ENCODE measurements around the gene TSPAN4.

TSPAN4 gene

DNA sequence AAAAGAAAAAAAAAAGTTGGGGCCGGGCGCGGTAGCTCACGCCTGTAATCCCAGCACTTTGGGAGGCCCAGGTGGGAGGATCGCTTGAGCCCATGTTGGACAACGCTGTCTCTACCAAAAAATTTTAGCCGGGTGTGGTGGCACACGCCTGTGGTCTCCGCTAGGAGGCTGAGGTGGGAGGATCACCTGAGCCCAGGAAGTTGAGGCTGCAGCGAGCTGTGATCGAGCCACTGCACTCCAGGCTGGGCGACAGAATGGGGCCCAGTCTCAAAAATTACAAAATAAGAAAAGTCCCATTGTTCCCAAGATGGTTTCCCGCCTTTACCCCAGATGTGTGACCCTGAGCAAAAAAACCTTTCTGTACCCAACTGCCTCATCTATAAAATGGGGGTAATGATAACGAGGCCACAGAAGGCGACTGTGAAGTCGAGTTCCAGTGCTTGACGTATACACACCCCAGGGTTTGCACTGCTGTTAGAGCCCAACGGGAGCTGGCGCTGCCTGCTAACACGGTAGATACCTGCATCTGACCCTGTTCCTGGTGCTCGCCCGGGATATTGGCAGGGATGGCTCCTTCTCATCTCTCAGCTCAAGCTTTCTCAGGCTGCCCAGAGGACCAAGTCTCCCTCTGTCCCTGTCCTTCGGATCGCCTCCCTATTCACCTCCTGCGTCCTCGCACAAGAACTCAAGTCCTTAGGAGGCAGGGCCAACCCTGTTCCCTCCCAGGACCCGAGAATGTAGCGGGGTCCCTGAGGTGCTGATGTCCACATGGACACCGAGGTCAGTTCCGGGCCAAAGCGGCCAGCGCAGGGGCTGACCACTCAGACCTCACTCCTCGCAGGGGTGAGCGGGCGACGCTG, 34.0 kb upstream of the TSPAN4 start:
- no peak for DNase-seq

DNA sequence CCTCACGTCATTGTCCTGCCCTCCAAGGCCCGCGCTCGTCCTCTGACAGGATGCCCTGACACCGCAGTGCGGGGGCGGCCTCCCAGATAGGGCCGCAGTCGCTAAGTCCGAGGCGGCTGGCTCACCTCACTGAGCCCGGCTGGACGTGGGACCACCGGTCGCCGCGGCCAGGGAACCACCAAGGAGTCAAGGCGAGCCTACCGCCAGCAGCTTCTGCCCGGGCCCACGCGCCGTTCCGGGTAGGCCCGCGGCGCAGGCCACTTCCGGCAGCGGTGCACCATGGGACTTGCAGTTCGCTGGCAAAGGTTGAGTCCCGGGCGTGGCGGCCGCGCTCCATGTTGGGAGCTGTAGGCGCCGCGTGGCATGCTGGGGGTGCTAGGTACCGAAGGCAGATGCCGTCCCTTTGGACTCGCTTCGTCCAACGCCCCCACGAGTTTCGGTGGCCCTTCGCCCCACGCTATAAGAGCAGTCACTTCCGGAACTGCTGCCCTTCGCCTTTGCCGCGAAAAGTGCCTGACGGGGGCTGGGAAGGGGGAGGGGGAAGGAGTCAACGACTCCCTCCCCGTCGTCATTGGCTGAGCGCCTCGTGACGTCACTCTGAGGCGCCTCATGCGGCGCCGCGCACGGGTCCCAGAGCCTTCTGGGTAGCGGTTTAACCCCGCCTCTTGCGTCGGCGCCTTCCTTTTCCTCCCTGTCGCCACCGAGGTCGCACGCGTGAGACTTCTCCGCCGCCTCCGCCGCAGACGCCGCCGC, 33.2 kb upstream of the TSPAN4 start, which contains the start of gene RPLP2:
RPLP2 (plus strand) TSS at position 681 of the 753 bp plus-strand sequence. CDS start 268 bp downstream, outside the sequence.
- peak; percentile 96 for DNase-seq

DNA sequence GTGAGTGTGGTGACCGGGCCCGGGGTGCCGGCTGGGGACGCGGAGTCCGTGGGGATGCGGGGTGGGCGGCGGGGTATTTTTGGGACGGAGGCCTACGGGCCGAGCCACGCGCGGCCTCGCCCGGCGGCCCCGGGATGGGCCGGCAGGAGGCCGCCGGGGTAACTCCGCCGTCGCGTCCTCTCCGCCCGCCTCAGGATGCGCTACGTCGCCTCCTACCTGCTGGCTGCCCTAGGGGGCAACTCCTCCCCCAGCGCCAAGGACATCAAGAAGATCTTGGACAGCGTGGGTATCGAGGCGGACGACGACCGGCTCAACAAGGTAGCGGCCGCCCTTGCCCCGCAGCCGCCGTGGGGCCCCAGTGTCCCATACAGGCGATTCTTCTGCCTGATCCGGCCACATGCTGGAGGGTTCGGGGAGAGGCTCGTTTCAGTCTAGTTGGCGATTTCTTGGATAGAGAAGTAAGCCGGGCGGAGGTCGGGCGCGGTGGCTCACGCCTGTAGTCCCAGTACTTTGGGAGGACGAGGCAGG, 32.5 kb upstream of the TSPAN4 start:
- no peak for DNase-seq

DNA sequence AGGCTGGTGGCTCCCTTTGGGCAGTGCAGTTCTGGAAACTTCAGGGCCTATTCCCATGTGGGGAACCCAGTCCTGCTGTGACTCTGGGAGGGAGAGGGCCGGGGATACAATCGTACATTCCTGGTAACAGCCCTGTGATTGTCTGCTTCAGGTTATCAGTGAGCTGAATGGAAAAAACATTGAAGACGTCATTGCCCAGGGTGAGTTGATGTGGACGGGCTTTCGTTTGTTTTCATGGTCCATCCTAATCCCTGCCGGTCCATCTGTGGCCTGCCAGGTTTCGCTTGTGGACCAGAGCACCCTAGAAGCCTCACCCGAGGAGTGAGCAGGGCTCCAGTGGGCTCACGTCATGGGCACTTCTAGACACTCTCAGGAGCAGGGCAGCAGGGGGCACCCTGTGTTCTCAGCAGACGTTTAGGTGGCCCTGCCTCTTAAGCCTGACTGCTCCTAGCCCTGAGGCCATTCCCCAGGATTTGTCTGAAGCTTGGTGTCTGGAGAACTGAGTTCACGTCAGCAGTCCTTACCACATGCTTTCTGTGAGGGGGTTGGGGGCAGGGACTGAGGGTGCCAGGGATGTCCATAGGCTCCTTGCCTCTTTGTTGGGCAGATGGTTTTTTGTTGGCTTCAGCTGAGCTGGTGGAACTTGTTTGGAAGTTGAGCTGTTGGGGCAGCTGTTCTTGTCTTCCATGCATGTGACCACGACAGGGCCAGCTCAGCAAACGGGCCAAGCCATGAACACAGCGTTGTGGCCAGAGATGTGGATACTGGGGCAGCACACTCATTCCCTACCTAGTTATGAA, 31.0 kb upstream of the TSPAN4 start:
- no peak for DNase-seq

DNA sequence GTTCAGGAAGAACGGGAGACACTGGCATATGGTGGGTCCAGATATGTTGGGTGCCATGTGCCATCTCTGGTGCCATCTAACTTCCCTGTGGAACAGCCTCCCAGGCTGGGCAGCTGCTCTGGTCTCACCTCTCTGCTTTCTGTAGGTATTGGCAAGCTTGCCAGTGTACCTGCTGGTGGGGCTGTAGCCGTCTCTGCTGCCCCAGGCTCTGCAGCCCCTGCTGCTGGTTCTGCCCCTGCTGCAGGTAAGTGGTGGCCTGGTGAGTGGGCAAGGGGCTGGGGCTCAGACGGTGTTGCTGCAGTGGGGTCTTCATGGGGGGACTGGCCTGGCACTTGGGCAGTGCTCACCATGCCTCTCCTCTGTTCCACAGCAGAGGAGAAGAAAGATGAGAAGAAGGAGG, 30.3 kb upstream of the TSPAN4 start:
- DNase-seq = no peak

DNA sequence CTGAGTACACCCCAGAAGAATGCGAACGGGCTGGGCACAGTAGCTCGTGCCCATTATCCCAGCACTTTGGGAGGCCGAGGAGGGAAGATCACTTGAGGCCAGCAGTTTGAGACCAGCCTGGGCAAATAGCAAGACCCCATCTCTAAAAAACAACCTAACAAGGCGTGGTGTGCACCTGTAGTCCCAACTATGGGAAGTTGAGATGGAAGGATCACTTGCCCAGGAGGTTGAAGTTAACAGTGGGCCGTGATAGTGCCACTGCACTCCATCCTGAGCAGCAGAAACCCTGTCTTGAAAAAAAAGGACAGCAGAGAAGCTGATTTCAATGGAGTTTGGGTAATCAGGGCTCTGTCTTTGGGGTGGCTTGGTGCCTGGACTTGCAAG, 29.6 kb upstream of the TSPAN4 start:
- no peak for DNase-seq

DNA sequence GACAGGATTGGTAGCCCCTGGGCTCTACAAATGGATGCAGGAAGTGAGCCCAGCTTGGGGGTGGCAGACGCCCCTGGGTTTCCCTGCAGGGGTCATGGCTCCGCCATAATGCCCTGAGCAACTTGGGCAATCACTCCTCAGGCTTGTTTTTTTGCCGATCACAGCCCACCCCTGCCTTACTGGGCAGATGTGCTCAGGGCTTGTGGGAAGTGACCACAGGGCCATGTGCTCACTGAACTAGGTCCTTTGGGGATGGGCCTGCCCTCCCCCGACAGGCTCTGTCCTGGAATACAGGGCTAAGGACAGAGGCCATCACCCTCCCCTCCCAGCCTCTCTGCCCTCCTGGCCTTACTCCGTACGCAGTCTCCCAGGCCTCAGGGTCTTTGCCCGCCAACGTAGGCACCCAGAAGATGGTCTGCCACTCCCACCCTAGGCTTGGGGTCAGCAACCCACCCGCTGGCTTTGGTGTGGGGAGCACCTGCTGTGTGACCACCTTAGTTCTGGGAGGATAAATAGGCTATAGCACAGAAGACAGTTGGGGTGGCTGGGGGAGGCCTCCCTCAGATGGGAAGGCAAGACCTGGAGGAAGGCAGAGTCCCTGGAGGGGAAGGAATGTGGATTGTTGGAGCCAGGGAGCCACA, 29.1 kb upstream of the TSPAN4 start:
- DNase-seq = no peak

DNA sequence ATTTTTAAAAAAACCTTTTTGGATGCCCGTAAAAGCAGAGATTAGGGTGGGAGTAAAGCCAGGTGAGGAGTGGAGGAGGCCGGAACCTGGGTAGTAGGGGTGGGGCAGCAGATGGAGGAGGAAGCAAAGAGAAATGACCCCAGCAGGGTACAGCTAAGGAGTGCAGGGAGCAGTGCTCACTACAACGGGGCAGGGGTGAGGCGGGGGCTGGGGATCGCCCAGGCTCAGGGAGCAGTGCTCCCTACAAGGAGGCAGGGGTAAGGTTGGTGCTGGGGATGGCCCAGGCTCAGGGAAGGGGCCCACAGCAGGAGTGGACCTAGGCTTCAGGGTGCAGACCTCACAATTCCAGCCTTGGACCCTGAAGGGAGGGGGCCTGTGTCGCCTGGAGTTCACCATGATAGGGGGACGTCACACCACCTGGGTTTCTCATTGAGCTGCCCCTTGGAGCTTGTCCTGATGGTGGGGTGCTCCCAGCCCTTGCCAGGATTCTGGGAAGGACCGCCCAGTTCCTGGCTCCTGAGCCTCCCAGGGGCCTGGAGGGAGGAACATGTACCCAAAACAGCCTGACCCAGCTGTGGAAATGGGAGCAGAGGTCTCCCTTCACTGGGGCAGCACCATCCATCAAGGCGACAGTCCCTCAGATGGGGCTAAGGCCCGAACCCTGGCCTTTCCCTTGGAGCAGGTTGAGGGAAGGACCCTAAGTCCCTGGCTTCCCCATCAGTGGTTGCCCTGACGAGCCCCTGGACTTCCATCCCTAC, 26.8 kb upstream of the TSPAN4 start:
- DNase-seq = no peak

DNA sequence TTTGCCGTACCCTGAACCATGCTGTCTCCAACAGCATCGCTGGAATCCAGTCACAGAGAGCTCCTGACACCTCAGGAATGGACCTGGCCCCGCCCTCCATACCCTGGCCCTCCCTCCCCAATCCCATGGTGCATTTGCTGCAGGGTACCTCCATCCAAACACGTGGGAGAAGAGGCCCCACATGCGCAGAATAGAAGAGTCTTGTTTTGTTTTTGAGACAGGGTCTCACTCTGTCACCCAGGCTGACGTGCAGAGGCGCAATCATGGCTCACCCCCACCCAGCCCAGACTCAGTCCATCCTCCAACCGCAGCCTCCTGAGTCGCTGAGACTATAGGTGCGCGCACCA, 26.2 kb upstream of the TSPAN4 start:
- no peak for DNase-seq

DNA sequence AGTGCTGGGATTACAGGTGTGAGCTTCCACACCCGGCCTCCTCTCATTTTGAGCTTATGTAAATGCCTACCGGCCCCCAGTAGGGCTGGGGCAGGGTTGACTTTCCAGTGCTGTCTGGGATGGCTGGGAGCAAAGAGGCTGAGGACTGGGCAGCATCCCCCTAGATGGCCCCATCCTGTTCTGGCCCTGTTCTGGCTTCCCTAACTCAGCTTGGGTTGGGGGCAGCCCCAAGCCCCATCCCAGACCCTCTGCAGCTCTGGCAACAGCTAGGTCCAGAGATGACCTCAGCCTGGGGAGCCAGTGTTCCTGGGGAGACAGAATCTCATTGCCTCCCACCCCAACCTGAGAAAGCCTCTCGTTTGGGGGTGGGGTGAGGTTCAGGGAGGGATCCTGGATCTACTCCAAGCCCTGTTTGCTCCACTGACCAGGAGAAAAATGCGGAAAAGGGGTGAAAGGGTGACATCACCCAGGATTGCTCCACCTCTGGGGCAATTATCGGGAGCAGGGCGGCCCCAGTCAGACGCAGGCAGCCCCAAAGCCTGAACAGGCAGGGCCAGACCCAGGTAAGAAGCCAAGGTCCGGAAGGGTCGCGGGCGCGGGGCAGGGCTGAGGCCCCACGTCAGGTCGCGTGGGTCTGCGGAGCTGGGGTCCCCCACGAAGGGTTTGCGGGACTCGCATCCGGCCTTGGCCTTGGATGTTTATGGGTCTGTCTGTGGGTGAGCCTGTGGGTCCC, 24.1 kb upstream of the TSPAN4 start, which contains the start of gene PNPLA2:
PNPLA2 (plus strand) TSS at position 519 of the 733 bp plus-strand sequence. CDS start 805 bp downstream, outside the sequence.
- peak; percentile 61 for DNase-seq

DNA sequence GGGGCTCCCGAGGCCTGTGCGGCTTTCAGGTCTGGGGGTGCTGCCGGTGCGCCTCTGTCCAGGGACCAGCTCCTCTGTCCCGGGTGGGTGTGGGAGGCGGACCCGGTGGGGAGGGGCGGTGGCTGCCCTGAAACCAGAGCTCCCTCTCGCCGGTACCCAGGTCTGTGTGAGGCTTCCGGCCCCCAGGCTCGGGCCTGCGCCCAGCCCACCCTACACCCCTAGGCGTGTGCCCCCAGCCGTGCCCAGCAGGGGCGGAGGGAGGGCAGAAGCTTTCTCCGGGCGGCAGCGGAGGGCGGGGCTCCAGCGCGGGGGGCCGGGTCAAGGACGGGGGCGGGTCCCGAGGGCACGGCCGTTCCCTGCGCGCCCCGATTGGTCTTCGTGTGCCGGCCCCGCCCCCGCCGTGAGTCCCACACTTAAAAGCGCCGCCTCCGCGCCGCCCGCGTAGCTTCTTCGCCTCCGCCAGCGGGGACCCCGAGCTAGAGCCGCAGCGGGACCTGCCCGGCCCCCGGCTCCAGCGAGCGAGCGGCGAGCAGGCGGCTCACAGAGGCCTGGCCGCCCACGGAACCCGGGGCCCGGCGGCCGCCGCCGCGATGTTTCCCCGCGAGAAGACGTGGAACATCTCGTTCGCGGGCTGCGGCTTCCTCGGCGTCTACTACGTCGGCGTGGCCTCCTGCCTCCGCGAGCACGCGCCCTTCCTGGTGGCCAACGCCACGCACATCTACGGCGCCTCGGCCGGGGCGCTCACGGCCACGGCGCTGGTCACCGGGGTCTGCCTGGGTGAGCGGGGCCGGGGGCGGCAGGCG, 23.3 kb upstream of the TSPAN4 start:
- peak; percentile 86 for DNase-seq

DNA sequence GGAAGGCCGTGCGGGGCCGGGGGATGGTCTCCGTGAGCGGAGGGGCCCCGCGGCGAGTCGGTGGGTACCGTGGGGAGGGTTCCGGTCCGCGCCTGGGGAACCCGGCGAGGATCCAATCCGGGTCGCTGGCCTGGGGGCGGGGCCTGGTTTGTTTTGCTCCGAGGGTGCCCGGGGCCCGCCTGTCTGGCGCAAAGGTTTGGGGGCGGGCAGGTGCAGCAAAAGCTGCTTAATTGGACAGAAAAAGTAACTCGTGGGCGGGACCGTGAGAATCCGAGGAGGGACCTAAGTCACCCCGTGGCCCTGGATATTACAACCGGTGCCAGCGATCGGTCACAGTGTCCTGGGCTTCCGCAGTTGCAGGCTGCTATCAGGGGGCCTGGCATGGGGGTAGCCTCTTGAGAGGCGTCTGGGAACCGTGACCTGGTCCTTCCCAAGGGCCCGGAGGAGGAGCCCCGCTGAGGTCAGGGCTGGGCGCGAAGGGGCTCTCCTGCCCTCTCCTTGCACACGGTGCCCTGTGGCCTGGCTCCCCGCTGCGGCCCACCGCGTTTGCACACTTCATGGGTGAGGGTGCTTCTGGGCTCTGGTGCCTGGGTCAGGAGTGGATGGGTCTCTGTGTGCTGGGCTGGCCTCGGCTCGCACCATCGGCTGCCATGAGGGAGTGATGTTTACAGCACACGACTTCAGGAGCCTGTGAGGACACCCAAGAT, 22.6 kb upstream of the TSPAN4 start:
- peak; percentile 37 for DNase-seq

DNA sequence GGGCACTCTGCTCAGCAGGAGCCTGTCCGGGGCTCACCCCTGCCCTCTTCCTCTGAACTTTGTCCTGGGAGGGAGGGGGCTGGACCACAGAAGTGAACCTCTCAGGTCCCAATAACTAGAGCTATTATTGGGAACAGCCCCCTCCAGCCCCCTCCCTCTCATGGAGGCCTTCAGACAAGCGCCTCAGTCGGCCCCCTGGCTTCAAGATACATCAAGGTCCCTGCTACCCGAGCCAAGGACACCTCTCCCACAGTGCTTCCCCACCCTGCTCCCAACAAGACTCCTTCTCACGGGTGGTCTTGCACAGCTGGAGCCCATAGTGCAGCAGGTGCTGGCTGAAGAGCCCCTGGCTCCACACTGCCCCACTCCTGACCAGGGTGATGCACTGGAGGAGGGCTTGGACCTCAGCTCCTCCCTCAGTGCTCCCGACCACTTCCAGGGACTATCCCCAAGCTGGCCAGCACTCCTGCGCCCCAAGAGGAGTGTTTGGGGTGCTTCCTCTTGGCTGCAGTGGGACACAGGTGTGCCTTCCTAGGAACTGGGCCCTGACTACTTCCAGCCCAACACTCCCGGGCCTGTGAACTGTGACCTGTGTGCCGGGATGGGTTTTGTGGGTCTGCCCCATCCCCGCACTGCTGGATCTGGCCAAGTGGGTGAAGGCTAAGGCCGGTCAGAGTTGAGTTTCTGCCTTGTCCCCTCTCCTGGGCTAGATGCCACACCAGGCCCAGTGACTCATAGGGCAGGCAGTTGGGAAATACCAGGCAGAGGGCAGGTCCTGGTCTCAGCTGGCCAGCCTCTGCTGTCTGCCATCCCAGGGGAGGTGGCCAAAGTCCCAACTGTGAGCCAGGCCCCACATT, 21.8 kb upstream of the TSPAN4 start:
- DNase-seq = no peak

DNA sequence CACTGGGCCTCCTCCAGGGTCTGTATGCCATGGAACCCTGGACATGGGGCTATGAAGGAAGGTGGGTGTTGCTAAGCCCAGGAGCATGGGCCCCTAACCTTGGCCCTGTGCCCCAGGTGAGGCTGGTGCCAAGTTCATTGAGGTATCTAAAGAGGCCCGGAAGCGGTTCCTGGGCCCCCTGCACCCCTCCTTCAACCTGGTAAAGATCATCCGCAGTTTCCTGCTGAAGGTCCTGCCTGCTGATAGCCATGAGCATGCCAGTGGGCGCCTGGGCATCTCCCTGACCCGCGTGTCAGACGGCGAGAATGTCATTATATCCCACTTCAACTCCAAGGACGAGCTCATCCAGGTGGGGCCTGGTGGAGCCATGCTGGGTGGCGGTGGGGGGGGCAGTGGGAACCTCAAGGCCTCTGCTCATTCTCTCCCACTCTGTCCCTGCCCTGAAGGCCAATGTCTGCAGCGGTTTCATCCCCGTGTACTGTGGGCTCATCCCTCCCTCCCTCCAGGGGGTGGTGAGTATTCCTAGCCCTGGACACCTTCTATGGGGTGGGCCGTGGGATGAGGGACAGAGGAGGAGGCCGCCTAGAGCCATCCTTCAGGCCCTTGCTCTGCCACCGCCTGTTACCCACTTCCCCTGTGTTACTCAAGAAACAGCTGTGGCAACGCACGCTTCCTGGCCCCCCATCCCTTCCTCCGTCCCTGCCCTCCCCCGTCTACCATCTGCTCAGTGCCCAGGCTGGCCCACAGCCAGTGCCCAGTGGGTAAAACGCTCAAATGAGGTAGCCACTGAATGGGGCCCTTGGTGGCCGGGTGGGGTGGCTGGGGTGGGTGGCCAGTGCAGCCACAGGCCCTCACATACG, 20.9 kb upstream of the TSPAN4 start:
- no peak for DNase-seq

DNA sequence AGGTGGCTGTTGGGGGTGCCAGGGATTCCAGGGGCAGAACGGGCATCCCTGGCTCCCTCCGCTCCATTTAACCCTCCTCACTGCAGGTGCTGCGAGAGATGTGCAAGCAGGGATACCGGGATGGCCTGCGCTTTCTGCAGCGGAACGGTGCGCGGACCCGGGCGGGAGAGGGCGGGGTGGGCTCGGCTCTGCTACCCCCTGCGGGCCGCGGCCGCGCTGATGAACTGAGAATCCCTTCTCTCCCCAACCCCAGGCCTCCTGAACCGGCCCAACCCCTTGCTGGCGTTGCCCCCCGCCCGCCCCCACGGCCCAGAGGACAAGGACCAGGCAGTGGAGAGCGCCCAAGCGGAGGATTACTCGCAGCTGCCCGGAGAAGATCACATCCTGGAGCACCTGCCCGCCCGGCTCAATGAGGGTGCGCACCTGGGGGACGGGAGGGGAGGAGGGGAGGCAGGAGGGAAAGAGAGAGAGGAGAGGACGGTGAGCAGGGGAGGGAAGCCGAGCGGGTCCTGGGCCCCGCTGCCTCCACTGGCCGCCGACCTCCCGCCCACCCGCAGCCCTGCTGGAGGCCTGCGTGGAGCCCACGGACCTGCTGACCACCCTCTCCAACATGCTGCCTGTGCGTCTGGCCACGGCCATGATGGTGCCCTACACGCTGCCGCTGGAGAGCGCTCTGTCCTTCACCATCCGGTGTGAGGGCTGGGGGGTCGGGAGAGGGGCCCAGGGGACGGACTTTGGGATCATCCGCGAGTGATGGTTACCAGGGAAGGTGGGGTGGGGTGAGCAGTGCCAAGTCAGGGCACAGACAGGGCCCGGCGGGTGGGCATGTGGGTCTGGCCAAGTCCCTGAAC, 19.0 kb upstream of the TSPAN4 start:
- no peak for DNase-seq

DNA sequence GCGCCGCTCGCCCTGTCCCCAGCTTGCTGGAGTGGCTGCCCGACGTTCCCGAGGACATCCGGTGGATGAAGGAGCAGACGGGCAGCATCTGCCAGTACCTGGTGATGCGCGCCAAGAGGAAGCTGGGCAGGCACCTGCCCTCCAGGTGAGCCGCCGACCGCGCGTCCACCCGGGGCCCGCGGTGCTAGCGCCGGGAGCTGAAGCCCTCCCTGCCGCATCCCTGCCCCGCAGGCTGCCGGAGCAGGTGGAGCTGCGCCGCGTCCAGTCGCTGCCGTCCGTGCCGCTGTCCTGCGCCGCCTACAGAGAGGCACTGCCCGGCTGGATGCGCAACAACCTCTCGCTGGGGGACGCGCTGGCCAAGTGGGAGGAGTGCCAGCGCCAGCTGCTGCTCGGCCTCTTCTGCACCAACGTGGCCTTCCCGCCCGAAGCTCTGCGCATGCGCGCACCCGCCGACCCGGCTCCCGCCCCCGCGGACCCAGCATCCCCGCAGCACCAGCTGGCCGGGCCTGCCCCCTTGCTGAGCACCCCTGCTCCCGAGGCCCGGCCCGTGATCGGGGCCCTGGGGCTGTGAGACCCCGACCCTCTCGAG, 18.3 kb upstream of the TSPAN4 start:
- DNase-seq = no peak
